ENCODE measurements around the gene ITGA6.

Gene ITGA6

DNA sequence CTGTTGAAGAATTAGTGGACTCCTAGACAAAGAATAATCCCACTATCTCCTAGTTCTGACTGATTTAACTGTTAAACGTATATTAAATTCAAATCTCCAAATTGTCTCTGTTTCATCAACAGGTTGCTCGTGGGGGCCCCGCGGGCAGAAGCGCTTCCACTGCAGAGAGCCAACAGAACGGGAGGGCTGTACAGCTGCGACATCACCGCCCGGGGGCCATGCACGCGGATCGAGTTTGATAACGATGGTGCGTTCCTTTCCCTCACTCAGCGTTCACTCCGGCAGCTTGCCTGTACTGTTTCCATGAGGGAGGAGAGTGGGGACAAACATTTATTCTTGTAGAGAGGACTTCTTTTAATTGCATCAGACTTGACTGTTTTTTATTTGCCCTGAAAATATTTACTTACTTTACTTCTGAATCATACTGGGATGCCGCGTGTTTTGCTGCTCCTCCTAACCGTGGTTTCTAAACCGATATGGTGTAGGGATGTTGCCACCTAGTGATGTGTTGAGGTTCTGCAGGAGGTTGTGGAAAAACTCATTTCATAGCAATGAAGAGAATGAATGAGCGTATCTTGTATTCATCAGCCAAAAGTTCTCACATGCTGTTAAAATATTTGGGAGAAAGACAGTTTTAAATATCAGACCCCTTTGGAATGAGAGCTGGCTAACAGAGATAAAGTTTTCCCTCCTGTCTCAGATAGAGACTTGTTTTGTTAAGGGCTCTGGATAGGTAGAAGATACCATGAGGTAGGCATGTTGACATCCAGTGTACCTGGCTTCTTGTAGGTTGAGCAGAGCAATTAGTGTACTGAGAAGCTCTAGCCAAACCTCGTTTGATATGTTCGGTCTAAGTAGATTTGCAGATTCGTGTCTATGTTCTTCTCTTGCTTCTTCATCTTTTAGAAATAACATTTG, 38.3 kb downstream of the ITGA6 start:
- peak; percentile 83 for DNase-seq

DNA sequence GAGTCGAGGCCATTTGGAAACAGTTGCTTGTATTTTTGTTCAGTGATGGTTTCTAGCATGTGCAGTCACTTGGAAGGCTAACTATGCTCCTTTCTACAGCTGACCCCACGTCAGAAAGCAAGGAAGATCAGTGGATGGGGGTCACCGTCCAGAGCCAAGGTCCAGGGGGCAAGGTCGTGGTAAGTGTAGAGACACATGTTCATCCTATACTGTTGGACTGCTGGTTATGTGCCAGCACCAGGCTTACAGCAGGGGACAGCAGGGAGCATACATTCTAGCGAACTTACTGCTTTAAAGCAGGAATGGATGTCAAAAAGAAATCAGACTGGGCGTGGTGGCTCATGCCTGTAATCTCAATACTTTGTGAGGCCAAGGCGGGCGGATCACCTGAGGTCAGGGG, 40.0 kb downstream of the ITGA6 start:
- no peak for DNase-seq

DNA sequence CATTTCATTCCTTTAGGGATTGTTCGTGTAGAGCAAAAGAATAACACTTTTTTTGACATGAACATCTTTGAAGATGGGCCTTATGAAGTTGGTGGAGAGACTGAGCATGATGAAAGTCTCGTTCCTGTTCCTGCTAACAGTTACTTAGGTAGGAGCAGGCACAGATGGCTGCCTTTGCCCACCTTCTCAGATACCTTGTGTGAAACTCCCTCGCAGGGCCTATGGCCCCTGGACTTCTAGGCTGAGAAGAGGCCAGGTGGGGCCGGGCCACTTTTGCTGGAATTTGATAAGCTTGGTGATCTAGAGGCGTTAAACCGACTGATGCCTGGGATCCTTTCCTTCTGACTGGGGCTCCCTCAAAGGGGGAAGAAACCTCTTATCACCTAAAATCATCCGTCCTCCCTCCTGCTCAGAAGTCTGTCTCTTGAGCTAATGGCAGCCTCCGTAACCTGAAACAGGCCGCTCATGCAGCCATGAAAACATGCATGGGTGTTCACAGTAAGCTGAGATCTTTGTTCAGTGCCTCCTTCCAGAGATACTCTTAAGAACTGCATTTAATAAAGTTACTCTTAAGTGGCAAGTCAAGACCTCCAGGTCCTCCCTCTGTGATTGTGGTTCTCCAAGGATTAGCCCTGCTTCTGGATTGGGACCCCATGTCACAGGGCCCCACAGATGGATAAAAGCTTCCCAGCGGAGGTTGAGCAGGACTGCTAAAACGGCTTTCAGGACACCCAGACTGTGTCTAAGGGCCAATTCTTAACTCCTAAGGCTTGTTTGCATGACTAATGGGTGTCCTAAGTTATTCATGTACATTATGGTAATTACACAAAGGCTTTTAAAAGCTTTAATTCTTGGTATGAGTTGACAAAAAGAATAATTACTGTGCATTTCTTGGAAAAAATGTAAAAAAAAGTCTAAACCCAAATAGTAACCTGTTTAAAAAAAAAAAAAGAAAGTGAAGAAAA, 43.9 kb downstream of the ITGA6 start:
- DNase-seq, result no peak

DNA sequence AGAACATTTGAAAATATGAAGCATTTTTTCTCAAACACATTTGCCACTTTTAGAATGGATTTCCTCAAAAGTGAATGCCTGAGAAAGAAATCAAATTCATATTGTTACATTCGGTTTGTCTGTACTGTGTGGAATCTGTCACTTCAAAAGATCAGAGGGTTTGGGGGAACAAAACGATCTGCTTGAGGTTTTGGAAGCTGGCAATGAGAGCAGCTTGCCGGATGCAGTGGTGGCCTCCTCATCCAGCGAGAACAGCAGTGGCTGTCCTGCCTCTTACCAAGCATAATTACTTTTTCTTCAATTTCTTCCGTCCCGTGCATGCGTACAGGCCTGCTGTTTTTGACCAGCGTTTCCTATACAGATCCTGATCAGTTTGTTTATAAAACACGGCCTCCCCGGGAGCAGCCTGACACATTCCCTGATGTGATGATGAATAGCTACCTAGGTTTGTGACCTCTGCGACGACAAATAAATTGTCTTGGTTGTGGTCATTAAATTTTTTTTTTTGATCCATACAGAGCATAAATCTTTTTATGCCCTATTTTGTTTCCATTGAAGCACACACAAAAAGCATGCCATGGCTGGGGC, 45.2 kb downstream of the ITGA6 start:
- DNase-seq, result no peak

DNA sequence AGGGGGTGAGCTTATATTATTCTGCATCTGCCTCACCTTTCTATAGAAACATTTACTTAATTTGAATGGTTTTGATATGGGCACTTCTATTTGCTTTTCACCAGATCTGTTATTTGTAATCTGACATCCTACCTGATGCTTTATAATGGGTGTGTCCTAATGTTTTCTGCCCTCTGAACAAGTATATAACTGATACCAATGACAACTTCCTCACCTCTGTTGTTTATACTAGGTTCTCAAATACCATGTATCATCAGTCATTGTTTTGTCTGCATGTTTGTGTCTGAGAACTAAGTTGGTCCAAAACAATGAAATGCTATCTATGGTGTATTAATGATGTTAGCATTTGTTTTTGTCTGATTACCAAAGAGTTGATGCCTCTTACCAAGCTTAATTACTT, 45.8 kb downstream of the ITGA6 start:
- no peak for DNase-seq

DNA sequence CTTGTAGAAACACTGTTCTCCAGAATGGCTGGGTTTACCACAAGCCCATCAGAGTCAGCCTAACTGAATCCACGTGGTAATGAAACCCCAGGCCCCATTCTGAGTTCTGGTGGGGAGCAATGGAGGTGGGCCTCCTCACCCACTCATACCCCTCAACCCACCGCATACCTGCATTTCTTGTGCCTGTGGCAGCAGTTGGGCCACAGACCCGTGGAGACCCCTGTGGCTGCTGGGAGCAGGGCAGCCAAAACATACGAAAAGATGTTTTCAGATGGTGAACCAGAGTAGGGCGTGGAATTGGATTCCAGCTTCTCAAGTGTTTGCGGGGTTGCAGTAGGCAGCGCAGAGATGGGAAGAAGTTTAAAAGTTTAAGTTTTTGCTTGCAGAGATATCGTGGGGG, 51.0 kb downstream of the ITGA6 start:
- no peak for DNase-seq

DNA sequence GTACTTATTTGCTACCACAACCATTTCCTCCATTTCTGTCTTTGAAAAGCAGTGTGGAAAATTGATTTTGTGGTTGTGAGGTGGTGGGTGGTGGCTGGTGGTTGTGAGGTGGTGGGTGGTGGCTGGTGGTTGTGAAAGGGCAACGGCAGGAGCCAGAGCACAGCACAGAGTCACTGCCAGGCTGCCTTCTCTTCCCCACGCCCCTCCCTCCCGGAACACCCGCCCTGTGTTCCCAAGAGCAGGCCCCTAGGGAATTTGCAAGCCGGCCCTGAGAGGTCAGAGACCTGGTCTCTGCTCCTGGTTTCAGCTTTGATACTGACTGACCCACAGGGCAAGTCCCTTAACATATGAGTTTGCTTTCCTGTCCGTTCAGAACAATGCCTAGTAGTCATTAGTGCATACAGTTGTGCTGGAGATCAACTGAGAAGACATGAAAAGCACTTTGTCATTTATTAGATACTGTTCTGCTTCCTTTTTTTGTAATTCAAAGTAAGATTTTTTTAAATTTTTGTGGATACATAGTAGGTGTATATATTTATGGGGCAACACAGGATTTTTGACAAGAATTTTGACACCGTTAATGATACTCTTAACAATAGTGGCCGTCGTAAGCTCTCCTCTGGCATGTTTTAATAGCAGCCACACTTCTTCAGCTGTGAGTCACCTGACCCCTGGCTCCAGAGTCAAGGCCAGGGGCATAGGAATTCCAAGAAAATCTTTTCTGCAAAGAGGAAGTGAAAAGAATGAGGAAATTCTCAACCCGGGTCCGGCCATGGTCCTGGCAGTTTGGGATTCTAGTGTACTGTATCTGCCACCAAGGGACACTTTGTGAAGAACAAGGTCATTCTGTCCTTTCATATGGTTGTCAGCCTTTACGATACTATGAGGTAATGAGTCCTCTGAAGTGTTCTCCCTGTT, 53.2 kb downstream of the ITGA6 start:
- no peak for DNase-seq

DNA sequence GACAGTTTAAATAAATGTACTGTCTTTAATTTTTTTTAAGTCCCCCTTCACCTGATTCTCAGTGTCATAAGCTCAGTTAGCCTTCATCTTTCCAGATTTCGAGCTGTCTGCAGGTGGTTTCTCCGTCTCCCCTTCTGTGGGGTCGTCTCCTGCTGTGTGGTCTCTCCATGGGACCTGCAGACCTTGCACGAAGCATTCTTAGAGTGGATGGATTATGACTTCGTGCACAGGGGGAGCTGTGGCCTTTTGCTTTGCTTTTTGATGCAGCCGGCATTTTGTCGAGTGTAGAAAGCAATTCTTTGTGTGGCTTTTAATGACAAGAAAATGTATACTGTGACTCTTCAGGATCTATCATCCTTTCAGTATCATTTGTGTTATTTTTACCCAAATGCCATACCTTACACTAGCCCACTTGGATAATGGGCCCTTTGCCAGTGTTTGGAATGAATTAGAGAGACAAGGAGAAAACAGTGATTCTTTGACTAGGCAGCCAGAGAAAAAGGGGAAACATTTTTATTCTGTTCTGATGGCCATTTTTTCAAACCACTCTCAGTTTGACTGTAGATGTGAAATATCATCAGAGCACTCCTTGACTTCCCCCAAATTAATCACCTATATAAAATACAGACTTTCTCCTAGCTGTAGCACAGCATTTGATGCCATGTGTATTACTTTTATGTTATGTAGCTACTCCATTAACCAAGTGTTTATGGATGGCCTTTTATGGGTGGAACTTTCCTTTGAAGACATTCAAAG, 54.3 kb downstream of the ITGA6 start:
- no peak for DNase-seq

DNA sequence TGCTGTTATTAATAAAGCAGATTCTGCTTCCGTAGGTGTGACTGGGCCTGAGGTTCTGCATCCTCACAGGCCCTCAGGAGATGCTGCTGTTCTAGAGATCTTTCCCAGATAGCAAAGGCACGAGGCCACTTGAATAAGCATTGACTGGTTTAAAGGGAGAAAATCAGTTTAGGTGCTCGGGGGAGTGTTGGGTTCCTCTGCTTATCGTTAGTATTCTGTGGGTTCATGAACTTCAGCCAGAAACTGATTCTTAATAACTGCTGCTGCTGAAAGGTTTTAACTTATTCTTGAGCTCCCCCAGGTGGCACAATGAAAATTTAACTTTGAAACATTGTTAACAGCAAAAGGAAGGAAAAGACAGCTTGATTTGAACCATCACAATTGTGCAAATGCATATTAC, 56.9 kb downstream of the ITGA6 start:
- DNase-seq, result peak; percentile 29

DNA sequence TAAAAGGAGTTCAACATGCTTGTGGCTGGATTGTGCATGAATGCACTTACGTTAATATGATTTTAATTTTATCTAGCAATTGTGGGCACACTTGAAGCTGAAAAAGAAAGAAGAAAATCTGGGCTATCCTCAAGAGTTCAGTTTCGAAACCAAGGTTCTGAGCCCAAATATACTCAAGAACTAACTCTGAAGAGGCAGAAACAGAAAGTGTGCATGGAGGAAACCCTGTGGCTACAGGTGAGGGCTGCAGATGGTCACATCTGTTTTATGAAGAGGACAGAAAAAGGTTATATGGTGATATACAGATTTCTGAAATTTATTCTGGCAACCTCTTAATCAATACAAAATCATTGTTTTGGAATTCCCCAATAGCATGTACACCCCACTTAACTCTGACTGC, 57.3 kb downstream of the ITGA6 start:
- no peak for DNase-seq

DNA sequence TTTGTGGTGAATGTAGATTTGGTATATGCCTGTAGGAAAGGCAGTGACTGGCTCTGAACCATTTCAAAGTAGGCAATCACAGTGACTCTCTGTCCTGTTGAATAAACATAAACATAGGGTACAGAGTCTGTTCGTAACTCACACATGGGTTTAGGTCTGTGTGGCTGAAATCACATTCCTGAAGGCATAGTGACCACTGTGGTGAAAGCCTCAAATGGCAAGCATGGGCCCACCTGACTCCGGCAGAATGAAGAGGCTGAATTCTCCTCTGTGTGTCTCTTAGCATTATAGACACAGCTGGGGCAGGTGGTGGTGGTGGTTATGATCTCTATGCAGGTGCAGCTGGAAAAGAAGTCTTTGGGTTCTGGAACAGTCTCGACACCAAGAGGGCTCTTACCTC, 61.2 kb downstream of the ITGA6 start:
- DNase-seq, result no peak

DNA sequence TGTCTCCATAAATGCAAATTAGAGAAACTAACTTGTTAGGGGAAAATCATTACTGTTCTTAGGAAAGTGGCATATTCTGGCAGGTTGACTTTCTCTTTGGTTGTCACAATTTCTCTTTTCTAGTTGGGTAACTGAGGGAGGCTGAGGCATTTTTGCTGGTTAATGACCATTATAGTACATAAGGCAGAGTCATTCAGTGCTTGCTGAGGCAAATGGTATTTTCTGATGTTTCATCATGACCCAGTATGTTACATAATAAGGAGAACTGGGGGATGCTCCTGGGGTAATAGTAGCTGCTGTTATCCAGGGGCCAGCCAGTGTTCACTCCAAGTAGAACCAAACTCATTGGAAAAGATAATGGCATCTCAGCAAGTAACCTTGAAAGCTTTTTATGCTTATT, 62.3 kb downstream of the ITGA6 start:
- DNase-seq, result no peak

DNA sequence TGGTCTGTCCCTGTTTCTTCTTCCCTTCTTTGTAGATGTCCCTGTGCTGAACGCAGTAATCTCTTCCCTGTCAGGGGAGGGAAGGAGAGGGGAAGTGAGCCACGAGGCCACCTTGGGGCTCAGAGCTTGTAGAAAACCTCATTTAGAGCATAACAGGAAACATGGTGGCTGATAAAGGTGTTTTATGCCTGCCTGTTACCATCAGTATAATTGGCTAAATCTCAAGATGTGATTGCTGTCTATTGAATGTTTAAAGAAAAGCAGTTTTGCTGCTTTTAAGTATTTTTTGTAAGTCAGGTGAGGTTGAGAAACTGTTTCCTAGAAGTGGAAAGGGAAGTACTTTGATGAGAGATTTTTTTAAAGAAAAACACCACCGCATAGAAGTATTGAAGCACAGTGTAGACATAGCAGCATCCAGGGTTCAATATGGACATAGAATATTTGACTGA, 68.8 kb downstream of the ITGA6 start:
- DNase-seq, result no peak

DNA sequence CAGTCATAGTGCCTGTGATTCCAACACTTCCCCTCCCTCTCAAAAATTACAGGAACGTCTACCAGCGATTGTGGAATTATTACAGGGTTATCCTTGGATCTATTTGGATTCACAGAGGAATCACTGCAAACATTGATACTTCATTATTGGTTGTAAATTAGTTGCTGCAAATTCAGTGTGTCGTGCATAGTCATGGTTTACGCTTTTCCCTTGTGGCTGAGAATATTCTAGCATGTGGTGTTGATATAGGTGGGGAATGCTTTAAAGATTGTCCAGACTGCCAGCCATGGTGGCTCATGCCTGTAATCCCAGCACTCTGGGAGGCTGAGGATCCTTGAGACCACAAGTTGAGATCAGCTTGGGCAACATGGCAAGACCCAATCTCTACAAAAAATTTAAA, 79.8 kb downstream of the ITGA6 start:
- DNase-seq, result no peak

DNA sequence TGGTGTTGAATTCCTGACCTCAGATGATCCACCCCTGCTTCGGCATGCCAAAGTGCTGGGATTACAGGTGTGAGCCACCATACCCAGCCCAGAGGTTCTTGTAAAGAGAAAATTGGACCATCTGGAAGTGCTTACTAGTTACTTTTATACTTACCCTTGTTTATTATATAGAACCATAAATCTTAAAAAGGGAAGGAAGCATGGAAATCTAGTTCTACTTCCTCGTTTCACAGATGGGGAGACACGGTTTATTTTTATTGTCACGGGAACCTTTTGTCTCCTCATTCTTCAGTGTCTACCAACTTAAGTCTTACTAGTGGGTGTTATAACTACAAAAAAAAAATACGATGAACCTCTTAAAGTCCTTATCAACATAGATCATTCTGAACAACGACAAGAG, 82.7 kb downstream of the ITGA6 start:
- DNase-seq, result no peak

DNA sequence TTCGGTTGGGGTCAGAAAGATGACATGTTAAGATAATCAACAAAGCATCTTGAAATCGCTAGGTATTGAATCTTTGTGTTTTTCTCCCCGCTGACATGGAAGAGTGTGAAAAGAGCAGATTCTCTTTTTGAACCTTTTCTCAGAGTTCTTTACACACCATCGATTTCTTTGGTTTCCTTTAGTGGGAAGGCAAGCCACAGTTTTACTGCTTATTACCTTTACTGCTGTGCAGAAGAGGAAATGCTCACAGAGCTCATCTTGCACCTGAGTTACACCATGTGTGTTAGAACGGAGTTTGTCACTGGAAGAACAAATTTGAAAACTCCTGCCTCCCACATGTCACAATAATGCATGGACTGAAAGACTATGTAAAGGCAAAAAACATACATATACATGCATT, 83.2 kb downstream of the ITGA6 start:
- no peak for DNase-seq

DNA sequence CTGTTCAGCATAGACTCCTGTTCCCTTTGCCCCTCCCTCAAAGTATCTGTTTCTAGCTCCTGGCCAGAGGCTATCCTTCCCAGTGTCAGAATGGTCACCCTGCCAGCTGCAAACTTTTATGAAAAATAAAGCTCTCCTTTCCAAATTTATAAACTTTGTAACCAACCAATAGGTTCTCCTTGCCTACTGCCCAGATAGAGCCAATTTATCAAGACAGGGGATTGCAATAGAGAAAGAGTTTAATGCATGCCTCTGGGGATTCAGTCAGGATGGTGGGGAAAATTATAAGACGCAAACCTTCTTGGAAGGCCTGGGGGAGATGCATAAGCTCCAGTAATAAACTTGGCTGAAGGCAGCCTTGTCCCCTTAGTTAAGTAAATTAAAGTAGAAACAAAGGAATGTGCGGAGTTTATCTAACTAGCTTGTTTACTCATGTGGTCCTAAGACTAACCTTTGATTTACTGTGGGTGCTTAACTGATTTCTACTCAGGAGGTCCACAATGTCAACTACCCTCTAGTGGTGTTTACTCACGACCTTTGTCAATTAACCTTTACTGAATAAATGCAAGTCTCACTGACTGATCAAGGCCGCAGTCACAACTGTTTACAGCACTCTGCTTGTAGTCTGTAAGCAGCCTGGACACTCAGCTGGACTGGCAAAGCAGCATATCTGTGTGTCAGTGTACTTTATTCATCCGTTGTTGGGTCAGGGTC, 85.6 kb downstream of the ITGA6 start:
- no peak for DNase-seq

DNA sequence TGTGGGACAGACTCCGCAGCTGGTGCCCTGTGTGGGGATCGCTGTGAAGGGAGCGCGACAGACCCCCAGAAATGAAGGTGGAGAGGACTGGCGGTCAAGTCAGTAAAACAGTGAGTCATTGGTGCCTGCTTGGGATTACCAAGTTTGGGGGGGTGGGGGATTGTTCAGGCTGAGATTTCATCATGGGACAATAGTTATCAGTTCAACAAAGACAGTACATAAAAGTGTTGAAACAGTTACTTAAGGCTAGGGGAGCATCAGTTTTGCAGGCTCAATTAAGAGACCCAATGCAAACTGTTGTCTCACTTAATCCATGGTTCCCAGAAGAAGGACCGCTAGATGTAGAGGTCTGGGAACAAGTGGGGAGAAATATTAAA, 86.1 kb downstream of the ITGA6 start:
- DNase-seq, result no peak

DNA sequence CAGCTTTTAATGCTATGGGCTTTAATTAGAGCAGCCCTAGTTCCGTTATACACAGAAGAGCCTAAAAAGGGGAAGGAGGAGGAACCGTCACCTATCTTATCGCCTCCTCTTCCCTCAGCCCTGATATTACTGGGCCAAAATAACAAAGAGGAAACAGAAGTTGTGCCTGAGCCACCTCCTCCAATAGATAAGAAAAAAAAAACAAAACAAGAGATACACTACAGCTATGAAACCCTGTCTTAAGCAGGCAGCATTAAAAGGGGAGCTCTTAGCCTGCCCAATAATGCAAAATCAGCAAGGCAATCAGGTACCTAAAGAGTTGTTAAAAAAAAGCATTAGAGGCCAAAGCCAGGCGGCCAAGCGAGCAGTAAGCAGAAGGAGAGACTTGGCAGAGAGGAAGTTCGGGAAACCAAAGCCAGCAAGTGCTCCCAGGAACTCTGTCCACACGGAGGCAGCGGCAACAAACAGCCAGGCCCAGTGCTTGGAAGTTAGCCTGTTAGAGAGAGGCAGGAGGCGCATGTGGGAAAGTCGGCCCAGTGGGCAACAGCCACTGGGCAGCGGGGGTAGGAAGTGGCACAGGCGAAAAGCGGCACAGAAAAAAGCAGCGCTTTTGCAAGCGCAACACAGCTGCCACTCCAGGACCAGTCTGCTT, 86.7 kb downstream of the ITGA6 start:
- DNase-seq, result no peak

DNA sequence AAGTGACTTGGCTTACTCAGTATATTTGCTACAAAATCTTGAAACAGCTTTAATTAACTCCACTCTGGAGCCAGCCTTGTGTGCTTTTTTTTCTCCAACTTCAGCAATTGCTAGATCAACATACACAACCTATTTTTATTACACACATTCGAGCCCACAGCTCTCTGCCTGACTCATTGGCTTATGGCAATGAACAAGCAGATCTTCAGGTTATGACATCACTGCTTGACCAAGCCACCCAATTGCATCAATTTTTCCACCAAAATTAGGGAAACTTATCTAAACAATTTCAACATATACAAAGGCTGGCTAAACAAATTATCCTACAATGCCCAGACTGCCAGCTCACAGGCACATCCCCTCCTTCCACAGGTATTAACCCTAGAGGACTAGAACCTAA, 88.9 kb downstream of the ITGA6 start:
- no peak for DNase-seq
